Endothelial cell of hepatic sinusoid (primary cell): ENCODE measurements around the gene PLPP1.

Source experiments
- in situ Hi-C: cut with HindIII; loops from 2 replicates; pipeline ENCODE4 v1.10.0; 2017; ENCODE audit warnings: low sequenced_read_pairs

The PLPP1 gene

GRCh38 chr5:55415071-55415470 lies 119.7 kb downstream of the PLPP1 start:
- in situ Hi-C loops = no loop called here

- in situ Hi-C loops = no loop called here
These were observed 121.1 kb downstream of the PLPP1 start for GRCh38 chr5:55413644-55414043.

GRCh38 chr5:55411876-55412275 lies 122.9 kb downstream of the PLPP1 start:
- in situ Hi-C loops = no loop called here

GRCh38 chr5:55410845-55411244 lies 123.9 kb downstream of the PLPP1 start:
- in situ Hi-C loops = no loop called here

GRCh38 chr5:55409775-55410174 lies 125.0 kb downstream of the PLPP1 start:
- in situ Hi-C loops = loop anchor here (10.0 kb wide), 1 partner anchor 235 kb away; the partner anchor contains the start of gene CDC20B

- in situ Hi-C loops = loop anchor here (10.0 kb wide), 1 partner anchor 233 kb away; the partner anchor contains the start of gene CDC20B
These were observed 126.8 kb downstream of the PLPP1 start for GRCh38 chr5:55407984-55408383.

- in situ Hi-C loops = loop anchor here (10.0 kb wide), 1 partner anchor 232 kb away; the partner anchor contains the start of gene CDC20B
These were observed 127.6 kb downstream of the PLPP1 start for GRCh38 chr5:55407059-55407684.

GRCh38 chr5:55406292-55406691 lies 128.5 kb downstream of the PLPP1 start:
- in situ Hi-C loops = loop anchor here (10.0 kb wide), 1 partner anchor 231 kb away; the partner anchor contains the start of gene CDC20B

GRCh38 chr5:55402199-55402598 lies 132.6 kb downstream of the PLPP1 start:
- in situ Hi-C loops = loop anchor here (10.0 kb wide), 1 partner anchor 227 kb away; the partner anchor contains the start of gene CDC20B

GRCh38 chr5:55393501-55394175 lies 141.1 kb downstream of the PLPP1 start:
- in situ Hi-C loops = no loop called here

GRCh38 chr5:55392669-55393068 lies 142.1 kb downstream of the PLPP1 start:
- in situ Hi-C loops = no loop called here

- in situ Hi-C loops = no loop called here
These were observed 143.1 kb downstream of the PLPP1 start for GRCh38 chr5:55391707-55392106.

- in situ Hi-C loops = no loop called here
These were observed 146.9 kb downstream of the PLPP1 start for GRCh38 chr5:55387865-55388264.

- in situ Hi-C loops = no loop called here
These were observed 148.4 kb downstream of the PLPP1 start for GRCh38 chr5:55386356-55386755.

- in situ Hi-C loops = no loop called here
These were observed 148.9 kb downstream of the PLPP1 start for GRCh38 chr5:55385846-55386245.

GRCh38 chr5:55385227-55385626 lies 149.5 kb downstream of the PLPP1 start:
- in situ Hi-C loops = no loop called here

GRCh38 chr5:55384072-55384471 lies 150.7 kb downstream of the PLPP1 start:
- in situ Hi-C loops = no loop called here

- in situ Hi-C loops = no loop called here
These were observed 151.5 kb downstream of the PLPP1 start for GRCh38 chr5:55383254-55383653.

- in situ Hi-C loops = no loop called here
These were observed 157.0 kb downstream of the PLPP1 start for GRCh38 chr5:55377810-55378209.
